Astrocyte (in vitro differentiated cells and primary cell): ENCODE measurements around the gene PRDM15. TPM values are rescaled to one million over a fixed set of nuclear protein-coding genes. Genes with fewer than 3 reads are reported as not detected.

Experiments
- DNase-seq: peaks from one replicate; pipeline ENCODE4 v3.0.0-alpha.2; 2010; ENCODE audit warnings: low read depth
- FAIRE-seq: peaks from 2 replicates; lab custom pipeline; 2011; peaks lifted over from hg19 to GRCh38; lab: Jason Lieb, UNC
- H2AFZ ChIP-seq: 2 replicates; pipeline ENCODE4 v1.6.0; 2012; ENCODE audit warnings: low read depth, low read length, inconsistent platforms
- H3K27ac ChIP-seq: 2 replicates; pipeline ENCODE4 v1.5.1; 2011; ENCODE audit warnings: low read depth, low read length, inconsistent platforms
- H3K27me3 ChIP-seq: 2 replicates; pipeline ENCODE4 v1.6.0; 2011; ENCODE audit warnings: low read length, inconsistent platforms; ENCODE audit not compliant: insufficient read depth
- H3K36me3 ChIP-seq: 2 replicates; pipeline ENCODE4 v1.5.1; 2011; ENCODE audit warnings: low read length, inconsistent platforms; ENCODE audit not compliant: insufficient read depth
- H3K4me1 ChIP-seq: 2 replicates; pipeline ENCODE4 v1.5.1; 2011; ENCODE audit warnings: low read length, inconsistent platforms; ENCODE audit not compliant: insufficient read depth
- H3K4me2 ChIP-seq: 2 replicates; pipeline ENCODE4 v1.6.0; 2012; ENCODE audit warnings: low read length, inconsistent platforms
- H3K4me3 ChIP-seq: 2 replicates; pipeline ENCODE4 v1.5.1; 2011; ENCODE audit warnings: low read depth, mild to moderate bottlenecking, low read length, inconsistent platforms; ENCODE audit not compliant: insufficient read depth
- H3K79me2 ChIP-seq: 2 replicates; pipeline ENCODE4 v1.6.0; 2012; ENCODE audit warnings: mild to moderate bottlenecking, low read length, inconsistent platforms; ENCODE audit not compliant: insufficient read depth
- H3K9ac ChIP-seq: 2 replicates; pipeline ENCODE4 v1.6.0; 2012; ENCODE audit warnings: mild to moderate bottlenecking, low read length, inconsistent platforms
- H3K9me3 ChIP-seq: 2 replicates; pipeline ENCODE4 v1.5.1; 2012; ENCODE audit warnings: low read depth, mild to moderate bottlenecking, low read length, inconsistent platforms; ENCODE audit not compliant: insufficient read depth
- H4K20me1 ChIP-seq: 2 replicates; pipeline ENCODE4 v1.6.0; 2012; ENCODE audit warnings: low read length, inconsistent platforms; ENCODE audit not compliant: insufficient read depth
- H3K27ac Mint-ChIP-seq: one replicate; pipeline ENCODE4 v1.8.0; 2021; ENCODE audit warnings: mild to moderate bottlenecking, mixed read lengths; ENCODE audit not compliant: unreplicated experiment
- H3K27me3 Mint-ChIP-seq: one replicate; pipeline ENCODE4 v1.8.0; 2021; ENCODE audit warnings: low read depth, mixed read lengths; ENCODE audit not compliant: unreplicated experiment
- H3K36me3 Mint-ChIP-seq: one replicate; pipeline ENCODE4 v1.8.0; 2021; ENCODE audit warnings: low read depth, mixed read lengths; ENCODE audit not compliant: unreplicated experiment
- H3K4me1 Mint-ChIP-seq: one replicate; pipeline ENCODE4 v1.8.0; 2021; ENCODE audit warnings: low read depth, mixed read lengths; ENCODE audit not compliant: unreplicated experiment
- H3K4me3 Mint-ChIP-seq: one replicate; pipeline ENCODE4 v1.8.0; 2021; ENCODE audit warnings: mild to moderate bottlenecking, moderate library complexity, mixed read lengths; ENCODE audit not compliant: unreplicated experiment
- H3K9me3 Mint-ChIP-seq: one replicate; pipeline ENCODE4 v1.8.0; 2021; ENCODE audit warnings: mild to moderate bottlenecking, mixed read lengths; ENCODE audit not compliant: unreplicated experiment
- EZH2 ChIP-seq: IDR thresholded peaks from 2 replicates; pipeline ENCODE4 v1.6.1; 2012; ENCODE audit warnings: mild to moderate bottlenecking, low read length, inconsistent platforms; ENCODE audit not compliant: insufficient read depth
- total RNA-seq: library from RNA; stranded (reverse); gene quantifications from 2 replicates; pipeline ENCODE4 v1.2.1, GENCODE V29; 2021
- TF ChIP-seq, protein P1 (sequence below): IDR thresholded peaks from 2 replicates; pipeline ENCODE4 v1.5.1; 2011; ENCODE audit warnings: low read depth, mild to moderate bottlenecking, inconsistent platforms, low read length, moderate library complexity; ENCODE audit not compliant: insufficient read depth

The PRDM15 gene
- total RNA-seq, 1 donor from 2014 or later: 6.8 TPM

DNA sequence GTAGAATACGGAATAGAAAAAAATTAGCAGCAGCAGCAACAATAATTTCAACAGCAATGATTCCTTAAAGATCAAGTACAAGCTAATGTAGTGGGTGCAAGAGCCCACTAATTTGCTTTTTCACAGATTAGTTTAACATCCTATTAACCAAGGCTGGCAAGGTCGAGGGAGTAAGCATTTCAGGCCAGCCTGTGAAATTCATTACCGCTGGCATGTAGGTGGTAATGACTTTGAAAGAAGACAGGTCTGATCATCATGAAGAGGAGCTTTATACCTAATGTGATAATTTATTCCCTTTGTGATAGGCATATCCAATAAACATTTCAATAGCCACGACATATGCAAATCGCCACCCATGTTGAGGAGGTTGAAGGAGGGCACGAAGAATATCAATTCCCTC is 11.2 kb upstream of the PRDM15 start:
- Mint-ChIP-seq H3K27me3 (peaks cover 7% of the 10 kb centered on the region), H3K4me1 (peaks cover 9% of the 10 kb centered on the region), H3K4me3 (no peak overlapping the region), H3K27ac (no peak overlapping the region), H3K9me3 (no peaks in the 10 kb centered on the region), H3K36me3 (peaks cover 3% of the 10 kb centered on the region)
- Histone ChIP-seq H3K27ac (no peak overlapping the region), H3K79me2 (no peaks in the 10 kb centered on the region), H3K27me3 (no peaks in the 10 kb centered on the region), H3K9me3 (no peaks in the 10 kb centered on the region), H3K9ac (no peak overlapping the region), H3K4me2 (no peak overlapping the region), H2AFZ (no peak overlapping the region), H4K20me1 (no peaks in the 10 kb centered on the region), H3K4me3 (no peak overlapping the region), H3K4me1 (peaks cover 9% of the 10 kb centered on the region), H3K36me3 (no peaks in the 10 kb centered on the region)
- DNase-seq: no peak
- no peak for FAIRE-seq
- TF ChIP-seq EZH2: no peak
- TF ChIP-seq, protein P1, sequence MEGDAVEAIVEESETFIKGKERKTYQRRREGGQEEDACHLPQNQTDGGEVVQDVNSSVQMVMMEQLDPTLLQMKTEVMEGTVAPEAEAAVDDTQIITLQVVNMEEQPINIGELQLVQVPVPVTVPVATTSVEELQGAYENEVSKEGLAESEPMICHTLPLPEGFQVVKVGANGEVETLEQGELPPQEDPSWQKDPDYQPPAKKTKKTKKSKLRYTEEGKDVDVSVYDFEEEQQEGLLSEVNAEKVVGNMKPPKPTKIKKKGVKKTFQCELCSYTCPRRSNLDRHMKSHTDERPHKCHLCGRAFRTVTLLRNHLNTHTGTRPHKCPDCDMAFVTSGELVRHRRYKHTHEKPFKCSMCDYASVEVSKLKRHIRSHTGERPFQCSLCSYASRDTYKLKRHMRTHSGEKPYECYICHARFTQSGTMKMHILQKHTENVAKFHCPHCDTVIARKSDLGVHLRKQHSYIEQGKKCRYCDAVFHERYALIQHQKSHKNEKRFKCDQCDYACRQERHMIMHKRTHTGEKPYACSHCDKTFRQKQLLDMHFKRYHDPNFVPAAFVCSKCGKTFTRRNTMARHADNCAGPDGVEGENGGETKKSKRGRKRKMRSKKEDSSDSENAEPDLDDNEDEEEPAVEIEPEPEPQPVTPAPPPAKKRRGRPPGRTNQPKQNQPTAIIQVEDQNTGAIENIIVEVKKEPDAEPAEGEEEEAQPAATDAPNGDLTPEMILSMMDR: no peak

DNA sequence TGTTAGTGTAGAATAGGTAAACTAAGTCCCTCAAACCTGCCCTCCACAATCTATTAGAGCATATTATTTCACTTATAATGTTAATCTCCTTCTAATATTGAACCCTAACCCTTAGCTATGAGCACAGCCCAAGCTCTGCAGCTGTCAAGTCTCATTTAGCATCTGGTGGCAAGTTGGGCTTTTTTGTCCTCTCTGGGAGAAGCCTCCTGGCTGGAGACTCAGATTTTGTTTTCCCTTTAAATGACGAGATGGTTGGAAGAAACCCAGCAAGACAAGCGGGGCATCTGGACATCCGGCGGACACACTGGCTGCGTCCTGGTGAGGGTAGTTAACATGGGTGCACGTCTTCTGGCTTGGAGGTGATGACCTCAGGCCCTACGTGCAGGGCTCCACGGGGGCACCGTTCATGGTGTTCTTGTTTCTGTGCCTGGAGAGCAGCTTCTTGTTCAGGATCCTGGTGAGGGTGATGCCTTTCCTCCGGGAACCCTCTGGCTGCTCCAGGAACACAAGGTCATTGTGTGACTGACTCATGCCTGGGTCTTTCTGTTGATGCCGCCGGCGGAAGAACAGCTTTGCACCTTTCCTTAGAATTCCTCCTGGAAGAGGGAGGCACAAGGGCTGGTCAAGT is 9.7 kb upstream of the PRDM15 start:
- Mint-ChIP-seq H3K27me3 (peaks cover 10% of the 10 kb centered on the region), H3K4me3 (no peak overlapping the region), H3K36me3 (peaks cover 3% of the 10 kb centered on the region), H3K9me3 (no peaks in the 10 kb centered on the region), H3K4me1 (no peaks in the 10 kb centered on the region), H3K27ac (no peak overlapping the region)
- Histone ChIP-seq H4K20me1 (no peaks in the 10 kb centered on the region), H3K79me2 (no peaks in the 10 kb centered on the region), H3K9ac (no peak overlapping the region), H2AFZ (no peak overlapping the region), H3K4me1 (no peaks in the 10 kb centered on the region), H3K36me3 (no peaks in the 10 kb centered on the region), H3K4me3 (no peak overlapping the region), H3K27me3 (no peaks in the 10 kb centered on the region), H3K4me2 (no peak overlapping the region), H3K27ac (no peak overlapping the region), H3K9me3 (no peaks in the 10 kb centered on the region)
- TF ChIP-seq EZH2: no peak
- TF ChIP-seq, protein P1: no peak
- DNase-seq (no peak), FAIRE-seq (no peak)

- Mint-ChIP-seq H3K27ac (no peak overlapping the region), H3K9me3 (no peaks in the 10 kb centered on the region), H3K27me3 (peaks cover 10% of the 10 kb centered on the region), H3K36me3 (peaks cover 3% of the 10 kb centered on the region), H3K4me3 (no peak overlapping the region), H3K4me1 (no peaks in the 10 kb centered on the region)
- H3K79me2 ChIP-seq: no peaks in the 10 kb centered on the region
- H3K4me1 ChIP-seq: no peaks in the 10 kb centered on the region
- TF ChIP-seq, protein P1: no peak
- TF ChIP-seq EZH2: no peak
- FAIRE-seq: no peak
- H3K27me3 ChIP-seq: no peaks in the 10 kb centered on the region
- H3K4me3 ChIP-seq: no peak overlapping the region
- no peak for DNase-seq
- H3K9me3 ChIP-seq: no peaks in the 10 kb centered on the region
- H4K20me1 ChIP-seq: no peaks in the 10 kb centered on the region
- H3K36me3 ChIP-seq: no peaks in the 10 kb centered on the region
- no peak overlapping the region for H3K4me2 ChIP-seq
- no peak overlapping the region for H3K27ac ChIP-seq
- H3K9ac ChIP-seq: no peak overlapping the region
- H2AFZ ChIP-seq: no peak overlapping the region
Measured at GRCh38 chr21:41887667-41888066, 8.5 kb upstream of the PRDM15 start.
